Upper lobe of left lung (tissue), 4 donors: ENCODE measurements around the gene GRK1.

ENCODE experiments used
- CTCF ChIP-seq, 6 experiments: fragments of 450-650 bp in 4 of 6; fragments of 200-600 bp in 2 of 6; sonication (generic) in 2 of 6; IDR thresholded peaks; one replicate each; pipeline ENCODE4 v1.5.1; 2016 to 2019; ENCODE audit warnings: antibody characterized with exemption in 6 of 6
- EP300 ChIP-seq, 4 donors: sonication (generic); formaldehyde crosslinking; IDR thresholded peaks; one replicate each; pipeline ENCODE4 v1.5.1; 2017; ENCODE audit warnings: antibody characterized with exemption in 4 of 4, control low read depth in 2 of 4
- POLR2A ChIP-seq, 4 donors: fragments of 450-650 bp; IDR thresholded peaks; one replicate each; pipeline ENCODE4 v1.5.1; 2016 to 2017; ENCODE audit warnings: antibody characterized with exemption in 4 of 4, mild to moderate bottlenecking in 2 of 4
- POLR2AphosphoS5 ChIP-seq, 2 donors: sonication (generic); formaldehyde crosslinking; IDR thresholded peaks; one replicate each; pipeline ENCODE4 v1.5.1; 2017; ENCODE audit warnings: antibody characterized with exemption in 2 of 2

- TF ChIP-seq CTCF (IDR thresholded peaks at IDR 0.05) (no peak), POLR2A (IDR thresholded peaks at IDR 0.05) (no peak), EP300 (IDR thresholded peaks at IDR 0.05) (no peak), POLR2AphosphoS5 (IDR thresholded peaks at IDR 0.05) (no peak)
These were observed 89.5 kb downstream of the GRK1 start for GRCh38 chr13:113756441-113757097.
